Neural cell (in vitro differentiated cells): ENCODE measurements around the gene MEOX1.

Source experiments
- EP300 ChIP-seq: fragments of 450-650 bp; conservative IDR thresholded peaks from 2 replicates; pipeline ENCODE4 v1.6.1; 2014; ENCODE audit warnings: antibody characterized with exemption, mild to moderate bottlenecking, moderate library complexity; ENCODE audit not compliant: poor library complexity, severe bottlenecking
- EZH2 ChIP-seq: fragments of 200-600, 300-800 bp; shearing (Covaris generic), sonication (generic); IDR thresholded peaks from 2 replicates; pipeline ENCODE4 v1.6.1; 2014; ENCODE audit warnings: antibody characterized with exemption, low read length, borderline replicate concordance, mild to moderate bottlenecking; ENCODE audit not compliant: insufficient read depth, poor library complexity, severe bottlenecking
- MXI1 ChIP-seq: fragments of 450-650 bp; conservative IDR thresholded peaks from 2 replicates; pipeline ENCODE4 v1.6.1; 2014; ENCODE audit warnings: antibody characterized with exemption, mild to moderate bottlenecking; ENCODE audit not compliant: poor library complexity, severe bottlenecking
- POLR2AphosphoS5 ChIP-seq: IDR thresholded peaks from 2 replicates; pipeline ENCODE4 v1.6.1; 2012
- RAD21 ChIP-seq: fragments of 450-650 bp; conservative IDR thresholded peaks from 2 replicates; pipeline ENCODE4 v1.6.1; 2014; ENCODE audit warnings: antibody characterized with exemption, mild to moderate bottlenecking, moderate library complexity
- SMC3 ChIP-seq: fragments of 450-650 bp; conservative IDR thresholded peaks from 2 replicates; pipeline ENCODE4 v1.6.1; 2014; ENCODE audit warnings: antibody characterized with exemption, mild to moderate bottlenecking, moderate library complexity; ENCODE audit not compliant: poor library complexity
- TAF1 ChIP-seq: IDR thresholded peaks from 2 replicates; pipeline ENCODE4 v1.6.1; 2012; ENCODE audit warnings: low read depth
- TF ChIP-seq, protein P1 (sequence below): fragments of 450-650 bp; IDR thresholded peaks from 2 replicates; pipeline ENCODE4 v1.5.1; 2014; ENCODE audit warnings: antibody characterized with exemption, mild to moderate bottlenecking, moderate library complexity; ENCODE audit not compliant: poor library complexity, severe bottlenecking

DNA sequence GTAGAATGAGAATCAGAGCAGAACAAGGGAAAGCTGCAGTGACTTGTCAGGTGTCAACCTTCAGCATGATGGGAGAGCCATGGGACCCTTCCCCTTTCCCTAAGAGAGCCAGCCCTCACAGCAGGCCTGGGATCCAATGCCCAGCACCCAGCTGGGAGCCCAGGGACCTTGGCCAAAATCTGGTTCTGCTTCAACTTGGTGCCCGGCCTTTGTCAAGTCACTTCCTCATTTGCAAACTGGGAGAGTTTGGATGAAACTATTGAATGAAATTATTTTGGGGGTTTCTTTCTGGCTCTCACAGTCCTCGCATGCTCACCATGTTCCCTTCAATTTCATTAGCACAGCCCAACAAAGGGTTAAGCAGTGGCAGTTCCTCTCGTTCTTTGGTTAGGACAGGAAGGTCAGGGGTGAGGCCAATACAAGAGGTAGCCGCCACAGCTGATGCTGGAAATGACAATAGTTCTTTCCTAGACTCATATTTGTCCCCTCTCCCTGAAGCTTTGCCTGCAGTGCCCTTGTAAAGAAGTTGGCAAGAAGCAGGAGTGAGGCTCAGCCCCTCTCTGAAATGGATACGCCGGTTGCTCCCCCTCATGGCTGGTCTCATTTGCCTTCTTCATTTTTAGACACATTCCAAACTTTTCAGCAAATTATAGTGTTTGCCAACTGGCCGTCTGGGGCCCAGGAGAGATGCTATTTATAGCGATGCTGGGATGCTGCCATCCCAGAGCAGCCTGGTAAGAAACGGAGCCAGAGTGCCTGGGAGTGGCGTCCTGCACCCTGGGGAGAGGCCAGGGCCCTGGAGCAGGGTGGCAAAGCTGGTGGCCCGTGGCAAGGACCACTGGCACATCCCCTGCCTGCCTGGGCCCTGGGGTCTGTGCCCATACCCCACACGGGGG is 34.5 kb upstream of the MEOX1 start:
- TF ChIP-seq, protein P1, sequence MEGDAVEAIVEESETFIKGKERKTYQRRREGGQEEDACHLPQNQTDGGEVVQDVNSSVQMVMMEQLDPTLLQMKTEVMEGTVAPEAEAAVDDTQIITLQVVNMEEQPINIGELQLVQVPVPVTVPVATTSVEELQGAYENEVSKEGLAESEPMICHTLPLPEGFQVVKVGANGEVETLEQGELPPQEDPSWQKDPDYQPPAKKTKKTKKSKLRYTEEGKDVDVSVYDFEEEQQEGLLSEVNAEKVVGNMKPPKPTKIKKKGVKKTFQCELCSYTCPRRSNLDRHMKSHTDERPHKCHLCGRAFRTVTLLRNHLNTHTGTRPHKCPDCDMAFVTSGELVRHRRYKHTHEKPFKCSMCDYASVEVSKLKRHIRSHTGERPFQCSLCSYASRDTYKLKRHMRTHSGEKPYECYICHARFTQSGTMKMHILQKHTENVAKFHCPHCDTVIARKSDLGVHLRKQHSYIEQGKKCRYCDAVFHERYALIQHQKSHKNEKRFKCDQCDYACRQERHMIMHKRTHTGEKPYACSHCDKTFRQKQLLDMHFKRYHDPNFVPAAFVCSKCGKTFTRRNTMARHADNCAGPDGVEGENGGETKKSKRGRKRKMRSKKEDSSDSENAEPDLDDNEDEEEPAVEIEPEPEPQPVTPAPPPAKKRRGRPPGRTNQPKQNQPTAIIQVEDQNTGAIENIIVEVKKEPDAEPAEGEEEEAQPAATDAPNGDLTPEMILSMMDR, result no peak
- TF ChIP-seq EZH2, result no peak
- no peak for TF ChIP-seq SMC3
- no peak for TF ChIP-seq RAD21
- no peak for TF ChIP-seq EP300
- no peak for TF ChIP-seq MXI1
- TF ChIP-seq POLR2AphosphoS5, result no peak
- TF ChIP-seq TAF1, result no peak
